Mesenchymal stem cell (in vitro differentiated cells and primary cell): Measurements from ENCODE around the gene TMEM121.
"Not testable (repeated sequence)": the region's sequence is repeated elsewhere in the genome, so short reads cannot be mapped to it uniquely, and the experiment has no call there.

Source experiments
- DNase-seq: peaks from one replicate; pipeline ENCODE4 v3.0.0-alpha.2; 2013
- H2AFZ ChIP-seq: one replicate; pipeline ENCODE4 v1.6.1; 2013; ENCODE audit warnings: low read depth, mild to moderate bottlenecking, control low read depth, inconsistent platforms, low read length, moderate library complexity
- H2AK5ac ChIP-seq: 2 replicates; pipeline ENCODE4 v1.6.1; 2013; ENCODE audit warnings: low read length, moderate library complexity, mild to moderate bottlenecking, inconsistent platforms; ENCODE audit not compliant: severe bottlenecking
- H2BK120ac ChIP-seq: one replicate; pipeline ENCODE4 v1.6.1; 2013; ENCODE audit warnings: low read depth, mild to moderate bottlenecking, inconsistent platforms, low read length, moderate library complexity
- H2BK12ac ChIP-seq, 2 experiments: one replicate each; pipeline ENCODE4 v1.6.1; 2013; ENCODE audit warnings: inconsistent platforms in 2 of 2, low read length in 2 of 2, mild to moderate bottlenecking in 2 of 2, moderate library complexity in 2 of 2, control low read depth in 1 of 2
- H2BK15ac ChIP-seq: one replicate; pipeline ENCODE4 v1.6.1; 2013; ENCODE audit warnings: mild to moderate bottlenecking, low read depth, inconsistent platforms; ENCODE audit not compliant: poor library complexity, severe bottlenecking
- H2BK5ac ChIP-seq: 2 replicates; pipeline ENCODE4 v1.6.1; 2013; ENCODE audit warnings: low read depth, mild to moderate bottlenecking, low read length, control low read depth, inconsistent platforms; ENCODE audit not compliant: poor library complexity, severe bottlenecking
- H3K14ac ChIP-seq, 2 experiments: one replicate each; pipeline ENCODE4 v1.6.1; 2013; ENCODE audit warnings: inconsistent platforms in 2 of 2, low read length in 2 of 2, control low read depth in 1 of 2, mild to moderate bottlenecking in 1 of 2, moderate library complexity in 1 of 2
- H3K18ac ChIP-seq, 2 experiments: one replicate each; pipeline ENCODE4 v1.6.1; 2013; ENCODE audit warnings: inconsistent platforms in 2 of 2, low read length in 2 of 2, control low read depth in 1 of 2, low read depth in 1 of 2, mild to moderate bottlenecking in 1 of 2
- H3K23ac ChIP-seq, 2 experiments: one replicate each; pipeline ENCODE4 v1.6.1; 2013; ENCODE audit warnings: inconsistent platforms in 2 of 2, low read length in 2 of 2, mild to moderate bottlenecking in 2 of 2, moderate library complexity in 2 of 2, control low read depth in 1 of 2
- H3K27ac ChIP-seq: 2 replicates; pipeline ENCODE4 v1.5.1; 2013; ENCODE audit warnings: mild to moderate bottlenecking, moderate library complexity, low read length, control low read depth, inconsistent platforms; ENCODE audit not compliant: poor library complexity, severe bottlenecking
- H3K27me3 ChIP-seq, 2 experiments: 2 replicates each; pipeline versions ENCODE4 v1.6.1 to v1.7.0; 2013; ENCODE audit warnings: low read length in 2 of 2, mild to moderate bottlenecking in 2 of 2, moderate library complexity in 2 of 2, control low read depth in 1 of 2, inconsistent platforms in 1 of 2; ENCODE audit not compliant: control insufficient read depth in 1 of 2, insufficient read depth in 1 of 2
- H3K36me3 ChIP-seq, 2 experiments: 2 replicates each; pipeline versions ENCODE4 v1.6.1 to v1.7.0; 2013; ENCODE audit warnings: low read length in 2 of 2, control low read depth in 1 of 2, inconsistent platforms in 1 of 2, low read depth in 1 of 2, mild to moderate bottlenecking in 1 of 2; ENCODE audit not compliant: insufficient read depth in 2 of 2, control insufficient read depth in 1 of 2
- H3K4ac ChIP-seq, 2 experiments: one replicate each; pipeline ENCODE4 v1.6.1; 2013; ENCODE audit warnings: inconsistent platforms in 2 of 2, low read length in 2 of 2, mild to moderate bottlenecking in 2 of 2, moderate library complexity in 2 of 2, control low read depth in 1 of 2, low read depth in 1 of 2
- H3K4me1 ChIP-seq: 2 replicates; pipeline ENCODE4 v1.6.1; 2013; ENCODE audit warnings: low read depth, low read length, control low read depth; ENCODE audit not compliant: control insufficient read depth, insufficient read depth
- H3K4me2 ChIP-seq: 2 replicates; pipeline ENCODE4 v1.6.1; 2013; ENCODE audit warnings: low read length, mild to moderate bottlenecking, inconsistent platforms; ENCODE audit not compliant: poor library complexity, severe bottlenecking
- H3K4me3 ChIP-seq, 2 experiments: 2 replicates each; pipeline versions ENCODE4 v1.5.1 to v1.7.0; 2013; ENCODE audit warnings: low read length in 2 of 2, mild to moderate bottlenecking in 2 of 2, control low read depth in 1 of 2, low read depth in 1 of 2; ENCODE audit not compliant: insufficient read depth in 1 of 2
- H3K79me1 ChIP-seq: replicated peaks from 2 replicates; pipeline ENCODE4 v1.6.1; 2013; ENCODE audit warnings: mild to moderate bottlenecking, control low read depth, low read length, inconsistent platforms; ENCODE audit not compliant: poor library complexity, severe bottlenecking
- H3K9ac ChIP-seq: 2 replicates; pipeline ENCODE4 v1.7.0; 2013; ENCODE audit warnings: mild to moderate bottlenecking, low read length, moderate library complexity
- H3K9me3 ChIP-seq: 2 replicates; pipeline ENCODE4 v1.7.0; 2013; ENCODE audit warnings: mild to moderate bottlenecking, low read length; ENCODE audit not compliant: control insufficient read depth
- H4K8ac ChIP-seq: one replicate; pipeline ENCODE4 v1.6.1; 2013; ENCODE audit warnings: inconsistent platforms, mild to moderate bottlenecking, low read length, moderate library complexity
- H4K91ac ChIP-seq: one replicate; pipeline ENCODE4 v1.6.1; 2013; ENCODE audit warnings: mild to moderate bottlenecking, low read length, inconsistent platforms
- WGBS: methylation state at CpG from one replicate; pipeline ENCODE4 v1.1.7; 2013; ENCODE audit warnings: mixed read lengths; 5-methylcytosine and 5-hydroxymethylcytosine counted together

Gene TMEM121

DNA sequence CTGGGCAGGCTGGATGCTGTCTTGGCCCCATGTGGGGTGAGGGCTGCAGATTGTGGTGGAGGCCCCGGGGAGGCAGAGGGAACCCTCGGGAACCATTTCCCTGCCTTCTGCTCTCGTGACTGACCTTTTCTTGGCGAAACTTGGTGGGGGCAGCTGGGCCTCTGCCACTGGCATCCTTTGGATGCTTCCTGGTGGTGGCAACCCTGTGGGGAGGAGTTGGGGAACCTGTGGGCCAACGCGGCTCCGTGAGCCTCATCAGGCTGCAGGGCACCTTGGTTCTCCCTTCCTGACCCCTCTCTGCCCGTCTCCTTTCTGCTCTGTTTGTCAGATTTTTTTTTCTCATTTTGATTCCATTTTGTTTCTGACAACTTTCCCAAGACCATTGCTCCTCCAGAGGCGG, 14.4 kb downstream of the TMEM121 start:
- Histone ChIP-seq H3K4me2 (no peak overlapping the region), H3K18ac (no peak overlapping the region), H2AFZ (no peak overlapping the region), H3K36me3 (no peaks in the 10 kb centered on the region), H3K27me3 (peaks cover 0 to 30% of the 10 kb centered on the region in 2 experiments), H2BK12ac (no peak overlapping the region), H3K4ac (no peak overlapping the region), H3K4me3 (no peak overlapping the region), H3K9me3 (peaks cover 17% of the 10 kb centered on the region), H3K23ac (no peak overlapping the region), H3K27ac (no peak overlapping the region), H2BK120ac (no peak overlapping the region), H3K14ac (no peak overlapping the region), H4K8ac (no peak overlapping the region), H2BK15ac (no peak overlapping the region), H4K91ac (no peak overlapping the region), H2AK5ac (no peak overlapping the region), H3K4me1 (no peaks in the 10 kb centered on the region), H3K9ac (no peak overlapping the region), H2BK5ac (no peak overlapping the region), H3K79me1 (no peaks in the 10 kb centered on the region)
- no peak for DNase-seq
- WGBS, result 80% methylated on average over 9 of the region's 9 CpGs

DNA sequence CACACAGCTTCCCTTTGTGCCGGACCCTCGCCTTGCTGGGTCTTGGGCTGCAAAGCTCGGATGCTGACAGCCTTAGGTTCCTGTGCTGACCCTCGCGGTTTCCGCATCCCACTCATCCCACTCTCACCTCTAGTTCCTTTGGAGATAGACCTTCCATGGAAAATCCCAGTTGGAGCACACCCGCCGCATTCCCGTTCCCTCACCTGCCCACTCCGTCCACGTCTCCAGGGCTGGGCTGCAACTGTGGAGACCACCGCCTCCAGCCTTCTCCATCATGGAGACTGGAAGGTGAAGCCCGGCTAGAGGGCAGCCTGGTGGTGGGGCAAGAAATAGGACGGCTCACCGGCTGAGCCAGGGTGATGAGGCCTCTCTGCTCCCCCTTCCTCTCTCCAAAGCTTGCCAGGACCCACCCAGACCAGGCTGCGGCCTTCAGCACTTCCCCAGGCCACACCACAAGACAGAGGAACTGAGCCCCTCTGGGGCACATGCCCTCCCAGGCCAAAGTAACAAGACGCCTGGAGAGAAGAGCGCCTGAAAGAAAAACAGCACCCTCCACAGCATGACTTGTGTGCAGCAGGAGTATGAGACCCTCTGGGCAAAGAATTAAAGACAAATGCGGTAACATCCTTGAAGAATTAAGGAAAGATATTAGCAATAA, 15.0 kb downstream of the TMEM121 start:
- peaks cover 17% of the 10 kb centered on the region for H3K9me3 ChIP-seq

DNA sequence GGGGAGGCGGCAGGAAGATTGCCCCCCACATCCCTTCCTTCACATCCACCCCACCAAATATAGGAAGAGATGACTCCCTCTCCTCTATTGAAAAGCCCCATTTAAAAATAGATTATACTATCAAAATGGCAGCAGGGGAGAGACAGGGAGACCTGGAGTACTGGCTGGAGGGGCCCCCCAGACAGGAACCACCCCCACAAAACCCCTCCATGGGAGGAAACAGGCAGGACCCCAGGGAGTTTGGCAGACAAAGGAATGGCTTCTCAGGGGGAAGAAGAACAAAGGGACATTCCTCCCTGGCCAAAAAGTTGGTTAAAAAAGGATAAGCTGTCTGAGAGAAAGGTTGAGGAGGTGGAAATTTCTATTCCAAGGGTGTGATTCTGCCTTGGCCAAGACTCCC, 19.3 kb downstream of the TMEM121 start:
- H2BK5ac ChIP-seq, H3K18ac ChIP-seq, H2BK120ac ChIP-seq, H3K4me1 ChIP-seq, H2AK5ac ChIP-seq, DNase-seq, H3K4me3 ChIP-seq, H3K27me3 ChIP-seq, H3K79me1 ChIP-seq, H3K36me3 ChIP-seq, H4K8ac ChIP-seq, H3K23ac ChIP-seq, H3K9ac ChIP-seq, H3K14ac ChIP-seq, H3K27ac ChIP-seq, H3K4me2 ChIP-seq, H3K4ac ChIP-seq, H2AFZ ChIP-seq, H2BK15ac ChIP-seq, H2BK12ac ChIP-seq, H4K91ac ChIP-seq: not testable (repeated sequence)
- peaks cover 17% of the 10 kb centered on the region for H3K9me3 ChIP-seq
- WGBS, result 80% methylated on average over 1 of the region's 1 CpG

More for the DNA sequence above, 15.0 kb downstream of the TMEM121 start:
- Histone ChIP-seq H3K36me3 (no peaks in the 10 kb centered on the region), H2BK5ac (no peak overlapping the region), H2BK15ac (no peak overlapping the region), H3K23ac (no peak overlapping the region), H3K4ac (no peak overlapping the region), H4K8ac (no peak overlapping the region), H2AK5ac (no peak overlapping the region), H3K14ac (no peak overlapping the region), H3K4me1 (no peaks in the 10 kb centered on the region), H2AFZ (no peak overlapping the region), H3K4me3 (no peak overlapping the region), H2BK12ac (no peak overlapping the region), H2BK120ac (no peak overlapping the region), H3K4me2 (no peak overlapping the region), H3K9ac (no peak overlapping the region), H3K27ac (no peak overlapping the region), H3K27me3 (peaks cover 0 to 24% of the 10 kb centered on the region in 2 experiments), H3K18ac (no peak overlapping the region), H3K79me1 (no peaks in the 10 kb centered on the region), H4K91ac (no peak overlapping the region)
- 88% methylated on average over 19 of the region's 19 CpGs for WGBS
- no peak for DNase-seq

DNA sequence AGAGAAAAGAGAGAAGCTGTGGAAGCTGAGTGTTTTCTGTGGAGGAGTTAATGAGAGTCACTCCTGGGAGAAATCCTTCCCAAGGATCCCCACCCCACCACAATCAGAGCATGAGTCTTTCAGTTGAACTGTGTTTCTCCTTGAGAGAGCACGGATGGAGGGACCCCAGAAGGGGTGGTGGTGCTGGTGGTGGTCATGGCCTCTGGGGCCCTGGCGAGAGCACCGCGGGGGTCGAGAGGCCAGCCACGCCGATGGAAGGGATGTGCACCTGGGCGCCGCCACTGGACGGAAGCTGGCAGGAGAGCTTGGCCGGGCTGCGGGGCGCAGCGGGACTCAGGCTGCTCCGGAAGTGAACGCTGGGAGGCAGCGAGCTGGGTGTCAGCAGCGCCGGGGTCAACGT, 20.0 kb downstream of the TMEM121 start:
- not testable (repeated sequence) for H2BK5ac ChIP-seq, H2BK120ac ChIP-seq, H3K27me3 ChIP-seq, H3K9ac ChIP-seq, H3K4ac ChIP-seq, H2AK5ac ChIP-seq, H3K4me3 ChIP-seq, H2BK15ac ChIP-seq, H4K8ac ChIP-seq, H2BK12ac ChIP-seq, H3K27ac ChIP-seq, H4K91ac ChIP-seq, H3K23ac ChIP-seq, H3K14ac ChIP-seq, H2AFZ ChIP-seq, H3K79me1 ChIP-seq, H3K4me2 ChIP-seq, H3K4me1 ChIP-seq, DNase-seq, H3K18ac ChIP-seq, H3K36me3 ChIP-seq
- peaks cover 17% of the 10 kb centered on the region for H3K9me3 ChIP-seq
- 93% methylated on average over 3 of the region's 20 CpGs for whole genome bisulfite sequencing
